ENCODE results near the gene SPAG8.

Gene SPAG8

GRCh38 chr9:35859310-35859989, 47.4 kb upstream of the SPAG8 start:
- H3F3A ChIP-seq (ENCODE audit: insufficient read depth, low read length): no peaks in the 10 kb centered on the region
- H2AFZ ChIP-seq (ENCODE audit: low read length): no peak overlapping the region
- H3K4me3 ChIP-seq (ENCODE audit: low read depth, low read length, poor library complexity, severe bottlenecking): no peak overlapping the region
- no peaks in the 10 kb centered on the region for H3K36me3 ChIP-seq (ENCODE audit: insufficient read depth, low read length)
- no peaks in the 10 kb centered on the region for H3K27me3 ChIP-seq (ENCODE audit: insufficient read depth, low read length)
- no peaks in the 10 kb centered on the region for H3K9me2 ChIP-seq (ENCODE audit: low read depth, low read length)
- H3K4me2 ChIP-seq (ENCODE audit: low read length): no peak overlapping the region
- H3K79me2 ChIP-seq (ENCODE audit: insufficient read depth, low read length): no peaks in the 10 kb centered on the region
- H4K20me1 ChIP-seq (ENCODE audit: insufficient read depth, low read length): no peaks in the 10 kb centered on the region
- H3K9me3 ChIP-seq (ENCODE audit: low read length): no peaks in the 10 kb centered on the region
- no peaks in the 10 kb centered on the region for H3K4me1 ChIP-seq (ENCODE audit: insufficient read depth, low read length, severe bottlenecking)
- H3K9ac ChIP-seq (ENCODE audit: low read length): no peak overlapping the region
- no peak for TF ChIP-seq EZH2 (IDR thresholded peaks at IDR 0.05; ENCODE audit: borderline replicate concordance, low read length)
- TF ChIP-seq, protein P1, sequence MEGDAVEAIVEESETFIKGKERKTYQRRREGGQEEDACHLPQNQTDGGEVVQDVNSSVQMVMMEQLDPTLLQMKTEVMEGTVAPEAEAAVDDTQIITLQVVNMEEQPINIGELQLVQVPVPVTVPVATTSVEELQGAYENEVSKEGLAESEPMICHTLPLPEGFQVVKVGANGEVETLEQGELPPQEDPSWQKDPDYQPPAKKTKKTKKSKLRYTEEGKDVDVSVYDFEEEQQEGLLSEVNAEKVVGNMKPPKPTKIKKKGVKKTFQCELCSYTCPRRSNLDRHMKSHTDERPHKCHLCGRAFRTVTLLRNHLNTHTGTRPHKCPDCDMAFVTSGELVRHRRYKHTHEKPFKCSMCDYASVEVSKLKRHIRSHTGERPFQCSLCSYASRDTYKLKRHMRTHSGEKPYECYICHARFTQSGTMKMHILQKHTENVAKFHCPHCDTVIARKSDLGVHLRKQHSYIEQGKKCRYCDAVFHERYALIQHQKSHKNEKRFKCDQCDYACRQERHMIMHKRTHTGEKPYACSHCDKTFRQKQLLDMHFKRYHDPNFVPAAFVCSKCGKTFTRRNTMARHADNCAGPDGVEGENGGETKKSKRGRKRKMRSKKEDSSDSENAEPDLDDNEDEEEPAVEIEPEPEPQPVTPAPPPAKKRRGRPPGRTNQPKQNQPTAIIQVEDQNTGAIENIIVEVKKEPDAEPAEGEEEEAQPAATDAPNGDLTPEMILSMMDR (IDR thresholded peaks at IDR 0.05; ENCODE audit: low read length): no peak
- H3K27ac ChIP-seq (ENCODE audit: low read depth, low read length, poor library complexity, severe bottlenecking): no peak overlapping the region

DNA sequence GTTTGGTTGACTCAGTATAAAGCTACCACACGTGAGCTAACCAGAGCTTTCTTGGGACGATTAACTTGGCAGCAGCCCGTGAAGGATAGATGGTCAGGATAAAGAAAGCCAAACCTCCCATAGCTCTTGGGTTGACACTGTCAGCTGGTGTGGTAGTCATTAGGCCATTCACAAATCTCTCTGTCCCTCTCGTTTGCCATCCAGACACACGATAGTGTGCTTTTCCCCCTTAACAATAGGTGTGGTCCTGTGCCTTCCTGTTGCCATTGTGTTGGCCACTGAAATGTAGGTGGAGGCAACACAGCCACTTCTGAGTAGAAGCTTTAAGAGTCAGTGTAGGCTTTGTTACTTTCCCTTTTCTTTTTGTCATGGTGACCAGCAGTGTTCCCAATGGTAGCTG, 46.4 kb upstream of the SPAG8 start:
- Histone ChIP-seq H3K9me3 (ENCODE audit: low read length) (no peaks in the 10 kb centered on the region), H3K9me2 (ENCODE audit: low read depth, low read length) (no peaks in the 10 kb centered on the region), H3K36me3 (ENCODE audit: insufficient read depth, low read length) (no peaks in the 10 kb centered on the region), H3K27me3 (ENCODE audit: insufficient read depth, low read length) (no peaks in the 10 kb centered on the region), H3K27ac (ENCODE audit: low read depth, low read length, poor library complexity, severe bottlenecking) (no peak overlapping the region), H3K9ac (ENCODE audit: low read length) (no peak overlapping the region), H3K4me1 (ENCODE audit: insufficient read depth, low read length, severe bottlenecking) (no peaks in the 10 kb centered on the region), H3F3A (ENCODE audit: insufficient read depth, low read length) (no peaks in the 10 kb centered on the region), H3K4me3 (ENCODE audit: low read depth, low read length, poor library complexity, severe bottlenecking) (no peak overlapping the region), H3K79me2 (ENCODE audit: insufficient read depth, low read length) (no peaks in the 10 kb centered on the region), H3K4me2 (ENCODE audit: low read length) (no peak overlapping the region), H2AFZ (ENCODE audit: low read length) (no peak overlapping the region), H4K20me1 (ENCODE audit: insufficient read depth, low read length) (no peaks in the 10 kb centered on the region)
- TF ChIP-seq, protein P1 (IDR thresholded peaks at IDR 0.05; ENCODE audit: low read length): no peak
- no peak for TF ChIP-seq EZH2 (IDR thresholded peaks at IDR 0.05; ENCODE audit: borderline replicate concordance, low read length)

GRCh38 chr9:35856882-35857281, 44.8 kb upstream of the SPAG8 start:
- Histone ChIP-seq H3K27me3 (ENCODE audit: insufficient read depth, low read length) (no peaks in the 10 kb centered on the region), H3K9ac (ENCODE audit: low read length) (no peak overlapping the region), H3K79me2 (ENCODE audit: insufficient read depth, low read length) (no peaks in the 10 kb centered on the region), H4K20me1 (ENCODE audit: insufficient read depth, low read length) (no peaks in the 10 kb centered on the region), H3K36me3 (ENCODE audit: insufficient read depth, low read length) (no peaks in the 10 kb centered on the region), H3K4me1 (ENCODE audit: insufficient read depth, low read length, severe bottlenecking) (no peaks in the 10 kb centered on the region), H3K27ac (ENCODE audit: low read depth, low read length, poor library complexity, severe bottlenecking) (no peak overlapping the region), H3K9me2 (ENCODE audit: low read depth, low read length) (no peaks in the 10 kb centered on the region), H3F3A (ENCODE audit: insufficient read depth, low read length) (no peaks in the 10 kb centered on the region), H3K9me3 (ENCODE audit: low read length) (no peaks in the 10 kb centered on the region), H3K4me3 (ENCODE audit: low read depth, low read length, poor library complexity, severe bottlenecking) (no peak overlapping the region), H2AFZ (ENCODE audit: low read length) (no peak overlapping the region), H3K4me2 (ENCODE audit: low read length) (no peak overlapping the region)
- TF ChIP-seq EZH2 (IDR thresholded peaks at IDR 0.05; ENCODE audit: borderline replicate concordance, low read length): no peak
- TF ChIP-seq, protein P1 (IDR thresholded peaks at IDR 0.05; ENCODE audit: low read length): no peak

Data from OCI-LY1 (cell line).